Choroid plexus epithelial cell (primary cell): Measurements from ENCODE around the gene KRT80.
"Not testable (repeated sequence)": the region's sequence is repeated elsewhere in the genome, so short reads cannot be mapped to it uniquely, and the experiment has no call there.

Experiments
- DNase-seq: peaks from one replicate; pipeline ENCODE4 v3.0.0-alpha.2; 2010; ENCODE audit warnings: low read depth
- H3K4me3 ChIP-seq: 2 replicates; pipeline ENCODE4 v1.5.1; 2011; ENCODE audit warnings: low read depth, mild to moderate bottlenecking, control low read depth, low read length, moderate library complexity
- TF ChIP-seq, protein P1 (sequence below): conservative IDR thresholded peaks from 2 replicates; pipeline ENCODE4 v1.5.1; 2011; ENCODE audit warnings: low read depth, mild to moderate bottlenecking, control low read depth, inconsistent platforms, low read length, moderate library complexity

Gene KRT80

DNA sequence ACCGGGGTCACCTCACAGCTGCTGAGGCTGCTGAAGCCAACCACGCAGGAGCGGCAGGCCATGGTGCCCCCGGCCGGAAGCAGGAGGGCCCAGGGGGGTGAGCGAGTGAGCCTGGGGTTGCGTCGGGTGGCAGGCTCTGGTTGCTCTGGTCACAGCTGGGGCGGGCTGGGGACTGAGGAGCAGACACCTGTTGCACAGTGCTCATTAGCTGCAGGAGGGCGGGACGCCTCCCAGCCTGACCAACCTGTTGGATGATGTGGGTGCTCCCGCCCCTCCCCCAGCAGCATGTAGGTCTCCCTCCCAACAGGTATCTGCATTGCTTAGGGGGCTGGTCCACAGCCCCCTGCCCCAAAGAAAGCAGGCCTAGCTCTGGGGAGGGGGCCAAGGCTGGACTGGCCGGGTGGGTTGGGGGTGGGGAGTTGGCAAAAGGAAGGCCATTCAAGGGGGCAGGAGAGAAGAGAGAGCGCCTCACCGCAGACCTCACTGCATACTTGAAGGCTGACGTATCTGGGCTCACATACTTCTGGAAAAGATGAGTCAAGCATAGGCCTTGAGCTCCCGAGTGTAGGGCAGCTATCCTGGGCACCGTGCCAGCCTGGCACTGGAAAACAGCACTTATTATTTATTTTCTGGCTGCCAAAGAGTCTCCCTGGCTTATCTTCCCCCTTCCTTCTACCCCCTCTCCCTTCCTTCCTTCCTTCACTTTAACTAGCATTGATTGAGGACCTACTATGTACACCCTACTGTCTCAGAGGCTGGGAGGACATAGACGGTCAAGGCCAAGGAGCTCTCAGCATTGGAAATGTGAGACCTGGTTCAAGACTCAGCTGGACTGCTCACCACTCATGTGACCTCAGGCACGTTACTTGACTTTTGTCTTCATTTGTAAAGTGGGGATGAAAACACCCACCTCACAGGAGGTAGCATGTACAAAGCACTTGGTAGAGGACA, at the start of gene KRT80:
KRT80 (minus strand) TSS at position 174 of the 951 bp plus-strand sequence; CDS start at position 62, 112 bp downstream.
- H3K4me3 ChIP-seq, result no peak within 1 kb of the TSS
- DNase-seq, result peak; percentile 99
- TF ChIP-seq, protein P1, sequence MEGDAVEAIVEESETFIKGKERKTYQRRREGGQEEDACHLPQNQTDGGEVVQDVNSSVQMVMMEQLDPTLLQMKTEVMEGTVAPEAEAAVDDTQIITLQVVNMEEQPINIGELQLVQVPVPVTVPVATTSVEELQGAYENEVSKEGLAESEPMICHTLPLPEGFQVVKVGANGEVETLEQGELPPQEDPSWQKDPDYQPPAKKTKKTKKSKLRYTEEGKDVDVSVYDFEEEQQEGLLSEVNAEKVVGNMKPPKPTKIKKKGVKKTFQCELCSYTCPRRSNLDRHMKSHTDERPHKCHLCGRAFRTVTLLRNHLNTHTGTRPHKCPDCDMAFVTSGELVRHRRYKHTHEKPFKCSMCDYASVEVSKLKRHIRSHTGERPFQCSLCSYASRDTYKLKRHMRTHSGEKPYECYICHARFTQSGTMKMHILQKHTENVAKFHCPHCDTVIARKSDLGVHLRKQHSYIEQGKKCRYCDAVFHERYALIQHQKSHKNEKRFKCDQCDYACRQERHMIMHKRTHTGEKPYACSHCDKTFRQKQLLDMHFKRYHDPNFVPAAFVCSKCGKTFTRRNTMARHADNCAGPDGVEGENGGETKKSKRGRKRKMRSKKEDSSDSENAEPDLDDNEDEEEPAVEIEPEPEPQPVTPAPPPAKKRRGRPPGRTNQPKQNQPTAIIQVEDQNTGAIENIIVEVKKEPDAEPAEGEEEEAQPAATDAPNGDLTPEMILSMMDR, result no peak

DNA sequence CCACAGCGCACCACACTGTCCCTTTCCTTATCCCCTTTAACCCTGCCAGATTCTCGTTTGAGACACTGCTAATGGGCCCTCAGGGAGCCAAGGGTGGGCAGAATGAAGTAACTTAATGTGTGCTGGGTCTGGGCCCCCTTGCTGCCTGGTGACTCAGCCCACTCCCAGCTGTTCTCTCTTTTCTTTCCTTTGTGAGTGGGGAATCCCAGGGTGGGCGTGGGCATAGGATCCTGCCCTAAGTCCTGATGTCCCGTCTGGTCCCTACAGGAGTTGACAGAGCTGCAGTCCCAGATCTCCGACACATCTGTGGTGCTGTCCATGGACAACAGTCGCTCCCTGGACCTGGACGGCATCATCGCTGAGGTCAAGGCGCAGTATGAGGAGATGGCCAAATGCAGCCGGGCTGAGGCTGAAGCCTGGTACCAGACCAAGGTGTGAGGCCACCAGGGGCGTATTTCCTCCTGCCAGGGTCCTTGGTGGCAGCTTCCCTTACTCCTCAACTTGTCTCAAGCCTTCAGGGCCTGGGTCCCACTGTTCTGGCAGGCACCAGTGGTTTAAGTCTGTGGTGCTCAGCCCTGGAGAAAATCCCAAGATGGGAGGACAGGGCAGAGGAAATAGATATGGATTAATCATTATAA, 49.5 kb upstream of the KRT80 start:
- no peak overlapping the region for H3K4me3 ChIP-seq
- TF ChIP-seq, protein P1, result no peak
- no peak for DNase-seq

DNA sequence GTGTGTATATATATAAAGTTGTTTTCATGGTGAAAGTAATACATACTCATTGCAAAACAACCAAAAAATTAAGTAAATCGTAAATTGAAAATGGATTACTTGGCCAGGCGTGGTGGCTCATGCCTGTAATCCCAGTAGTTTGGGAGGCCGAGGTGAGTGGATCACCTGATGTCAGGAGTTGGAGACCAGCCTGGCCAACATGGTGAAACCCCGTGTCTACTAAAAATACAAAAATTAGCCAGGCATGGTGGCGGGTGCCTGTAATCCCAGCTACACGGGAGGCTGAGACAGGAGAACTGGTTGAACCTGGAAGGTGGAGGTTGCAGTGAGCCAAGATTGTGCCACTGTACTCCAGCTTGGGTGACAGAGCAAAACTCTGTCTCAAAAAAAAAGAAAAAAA, 48.4 kb upstream of the KRT80 start:
- H3K4me3 ChIP-seq, DNase-seq: not testable (repeated sequence)

DNA sequence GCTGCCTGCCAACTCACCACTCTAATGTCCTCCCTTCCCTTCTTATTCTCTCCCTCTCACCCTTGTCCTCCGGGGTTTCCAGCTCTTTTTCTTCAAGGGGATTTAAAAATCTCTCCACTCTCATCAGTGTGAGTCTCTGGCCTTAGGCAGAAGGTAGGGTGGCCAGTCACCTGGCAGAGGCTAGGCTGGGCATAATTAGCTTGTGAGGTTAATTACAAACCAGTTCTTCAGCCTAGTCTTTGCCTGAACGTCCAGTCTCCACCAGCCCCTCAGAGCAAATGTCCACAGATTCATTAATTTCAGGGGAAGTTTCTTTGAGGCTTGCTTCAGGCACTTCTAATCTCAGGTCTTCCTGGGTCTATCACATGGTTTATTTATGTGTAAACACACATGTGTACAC, 48.0 kb upstream of the KRT80 start:
- TF ChIP-seq, protein P1, result no peak
- no peak for DNase-seq
- H3K4me3 ChIP-seq, result no peak overlapping the region

DNA sequence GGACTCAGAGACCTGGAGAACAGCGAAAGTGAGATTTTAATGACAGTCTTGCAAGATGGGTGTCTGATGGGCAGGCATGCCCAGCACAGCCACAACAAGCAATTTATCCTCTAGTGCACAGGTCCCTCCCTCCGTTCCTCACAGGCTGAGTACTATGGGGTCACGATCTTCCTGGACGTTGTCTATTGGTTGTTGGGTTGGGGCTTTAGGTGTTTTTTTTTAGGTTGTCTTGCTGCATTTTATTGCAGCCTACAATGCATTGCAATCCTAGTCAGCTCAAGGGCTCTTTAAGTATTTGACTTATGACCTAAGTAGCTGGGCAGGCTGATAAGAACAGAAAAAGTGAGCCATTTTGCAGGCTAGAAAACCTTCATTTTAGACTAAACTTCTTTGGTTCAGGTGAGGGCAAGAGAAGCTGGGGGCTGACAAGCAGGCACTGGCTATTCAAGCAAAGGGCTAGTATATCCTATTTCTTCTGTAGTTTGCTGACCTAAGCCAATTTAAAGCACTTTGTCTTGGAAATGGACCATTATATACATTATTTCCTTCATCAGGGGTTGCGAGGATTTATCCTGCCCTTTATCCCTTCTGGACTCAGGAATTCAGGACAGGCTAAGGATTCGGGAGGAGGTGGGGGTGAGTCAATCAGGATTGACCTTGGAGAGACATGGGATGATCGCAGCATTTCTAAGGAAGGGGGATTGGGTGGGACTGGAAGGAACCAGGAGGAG, 47.3 kb upstream of the KRT80 start:
- H3K4me3 ChIP-seq, result no peak overlapping the region
- TF ChIP-seq, protein P1, result no peak
- DNase-seq, result no peak

DNA sequence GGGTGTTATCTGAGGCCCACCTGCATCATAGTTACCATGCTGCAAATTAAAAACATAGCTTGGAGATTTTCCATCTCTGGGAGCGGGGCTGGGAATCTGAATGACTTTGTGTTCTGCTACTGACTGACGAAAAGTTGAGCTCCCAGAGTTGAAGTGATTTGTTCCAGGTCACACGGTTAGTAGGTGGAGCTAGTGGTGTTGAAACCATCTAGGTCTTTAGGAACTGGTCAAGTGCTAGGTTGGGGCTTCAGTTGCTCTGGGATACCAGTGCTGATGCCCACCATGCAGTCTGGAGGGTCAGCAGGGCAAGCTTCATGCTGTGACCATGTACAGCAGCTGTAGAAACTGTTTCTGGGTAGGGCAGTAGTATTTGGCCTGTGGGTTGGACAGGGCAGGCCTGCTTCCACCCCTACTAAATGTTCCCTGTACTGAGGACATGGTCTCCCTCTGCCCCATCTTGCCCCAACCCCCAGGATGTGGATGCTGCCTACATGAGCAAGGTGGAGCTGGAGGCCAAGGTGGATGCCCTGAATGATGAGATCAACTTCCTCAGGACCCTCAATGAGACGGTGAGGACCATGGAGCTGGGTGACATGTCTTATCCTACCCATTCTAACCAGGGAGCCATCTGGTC, 46.5 kb upstream of the KRT80 start:
- peak; percentile 90 for DNase-seq
- H3K4me3 ChIP-seq, result no peak overlapping the region
- TF ChIP-seq, protein P1, result no peak
